ENCODE data around the gene MCTP1. TPM values are rescaled to one million over a fixed set of nuclear protein-coding genes. Genes with fewer than 3 reads are reported as not detected.

MCTP1 gene
- total and polyA plus RNA-seq, 9 of the 15 experiments (the other 6 are each of a cell fraction or from before 2014, with no cell fraction given), result 0.04 to 0.93 (median 0.06) TPM; not detected in 4

- FAIRE-seq (no peak), DNase-seq (ENCODE audit: extremely low read depth in 1 of 4, low spot score in 3 of 4) (no peak), ATAC-seq (no peak)
- no TSS peak for BruUV-seq (replicated peaks)
- Histone ChIP-seq H3K79me2 (ENCODE audit: control insufficient read depth, insufficient read depth, low read length) (no peaks in the 10 kb centered on the region), H3K9me3 (replicated peaks; ENCODE audit: control insufficient read depth, insufficient read depth, low read depth, low read length) (no peaks in the 10 kb centered on the region), H3K27ac (ENCODE audit: extremely low read depth, low read depth, low read length) (no peak overlapping the region), H3K4me1 (replicated peaks in 1 of 2; ENCODE audit: control insufficient read depth in 2 of 2, insufficient read depth in 2 of 2, low read length in 2 of 2) (no peaks in the 10 kb centered on the region), H3K9ac (ENCODE audit: insufficient read depth in 1 of 2, low read depth in 2 of 2, low read length in 2 of 2) (no peak overlapping the region), H2AFZ (ENCODE audit: low read depth, low read length) (no peak overlapping the region), H4K20me1 (replicated peaks; ENCODE audit: control insufficient read depth, insufficient read depth, low read length) (no peaks in the 10 kb centered on the region), H3K9me1 (ENCODE audit: control insufficient read depth, insufficient read depth, low read length) (no peaks in the 10 kb centered on the region), H3K4me3 (no peak overlapping the region), H3K36me3 (ENCODE audit: control insufficient read depth, insufficient read depth, low read length) (no peaks in the 10 kb centered on the region), H3K4me2 (ENCODE audit: insufficient read depth, low read length) (no peak overlapping the region), H3K27me3 (ENCODE audit: control insufficient read depth in 2 of 2, insufficient read depth in 2 of 2, low read length in 2 of 2) (no peaks in the 10 kb centered on the region)
- in situ Hi-C loops (cut with MboI), result no loop called here
- ChIA-PET CTCF (ENCODE audit: low intra/inter-chr PET ratio) (no interaction called here), POLR2A (interaction anchor here (0.7 kb wide), 1 partner anchor 96 kb away, joined by 3 read pairs; no protein-coding TSS in a partner anchor)
- WGBS (ENCODE audit: insufficient coverage, low coverage, missing lambda C conversion rate), result 3% methylated on average over 2 of the region's 2 CpGs
- intact Hi-C loops (cut with micrococcal nuclease), result no loop called here
- no peak for TF ChIP-seq SMARCA4 (IDR thresholded peaks at IDR 0.05)
- TF ChIP-seq ZNF217 (CRISPR knock-in tag; IDR thresholded peaks at IDR 0.05), result no peak
- TF ChIP-seq KLF16 (IDR thresholded peaks at IDR 0.05), result no peak
- TF ChIP-seq PTRF (tag; IDR thresholded peaks at IDR 0.05), result no peak
- TF ChIP-seq TRIM24 (IDR thresholded peaks at IDR 0.05), result no peak
- no peak for TF ChIP-seq SAFB (IDR thresholded peaks at IDR 0.05; ENCODE audit: borderline replicate concordance, low read depth, low read length)
- TF ChIP-seq JUND (IDR thresholded peaks at IDR 0.05; ENCODE audit: borderline replicate concordance, low read depth, low read length), result no peak
- TF ChIP-seq JUND (tag; IDR thresholded peaks at IDR 0.05; ENCODE audit: borderline replicate concordance, low read depth, low read length), result no peak
- no peak for TF ChIP-seq BRD4 (IDR thresholded peaks at IDR 0.05)
- TF ChIP-seq PHTF2 (CRISPR knock-in tag; IDR thresholded peaks at IDR 0.05), result no peak
- TF ChIP-seq NBN (IDR thresholded peaks at IDR 0.05; ENCODE audit: low read depth), result no peak
These were observed 339.2 kb downstream of the MCTP1 start for GRCh38 chr5:94945656-94946055.
